BLaER1 (cell line): ENCODE measurements around the gene DNAH9.
A peak's percentile ranks its signal among the peaks of the same experiment; 100 is the strongest.

Source experiments
- H3K27ac ChIP-seq: shearing (Covaris generic); formaldehyde crosslinking; 2 replicates; pipeline ENCODE4 v1.8.1; 2022
- H3K27me3 ChIP-seq: shearing (Covaris generic); formaldehyde crosslinking; 2 replicates; pipeline ENCODE4 v1.8.1; 2022
- H3K36me3 ChIP-seq: shearing (Covaris generic); formaldehyde crosslinking; 2 replicates; pipeline ENCODE4 v1.8.1; 2022
- H3K4me1 ChIP-seq: shearing (Covaris generic); formaldehyde crosslinking; 2 replicates; pipeline ENCODE4 v1.8.1; 2022
- H3K4me2 ChIP-seq: shearing (Covaris generic); formaldehyde crosslinking; 2 replicates; pipeline ENCODE4 v1.8.1; 2022
- H3K4me3 ChIP-seq: shearing (Covaris generic); formaldehyde crosslinking; 2 replicates; pipeline ENCODE4 v1.8.1; 2022
- H3K9ac ChIP-seq: shearing (Covaris generic); formaldehyde crosslinking; 2 replicates; pipeline ENCODE4 v1.8.1; 2022
- H3K9me3 ChIP-seq: shearing (Covaris generic); formaldehyde crosslinking; 2 replicates; pipeline ENCODE4 v1.8.1; 2022
- H4K20me1 ChIP-seq: shearing (Covaris generic); formaldehyde crosslinking; 2 replicates; pipeline ENCODE4 v1.8.1; 2022
- Cebpa-rat ChIP-seq: shearing (Covaris generic); IDR thresholded peaks from 2 replicates; pipeline ENCODE4 v1.8.1; 2022

The DNAH9 gene

GRCh38 chr17:11814655-11815262, 216.5 kb downstream of the DNAH9 start:
- no peaks in the 10 kb centered on the region for H4K20me1 ChIP-seq
- H3K4me1 ChIP-seq: peaks cover 11% of the 10 kb centered on the region
- no peak overlapping the region for H3K4me3 ChIP-seq
- H3K4me2 ChIP-seq: peak overlapping the region; percentile 28; the same call in 1 of the 2 replicates
- H3K9me3 ChIP-seq: no peaks in the 10 kb centered on the region
- H3K36me3 ChIP-seq: no peaks in the 10 kb centered on the region
- no peaks in the 10 kb centered on the region for H3K27me3 ChIP-seq
- H3K27ac ChIP-seq: no peak overlapping the region
- H3K9ac ChIP-seq: no peak overlapping the region
- TF ChIP-seq Cebpa-rat: no peak

- no peak for TF ChIP-seq Cebpa-rat
- Histone ChIP-seq H3K9me3 (no peaks in the 10 kb centered on the region), H3K27me3 (no peaks in the 10 kb centered on the region), H3K27ac (no peak overlapping the region), H3K4me1 (peaks cover 11% of the 10 kb centered on the region), H3K4me3 (no peak overlapping the region), H3K36me3 (no peaks in the 10 kb centered on the region), H3K4me2 (no peak overlapping the region), H3K9ac (no peak overlapping the region), H4K20me1 (no peaks in the 10 kb centered on the region)
These were observed 218.1 kb downstream of the DNAH9 start for GRCh38 chr17:11816409-11816808.

GRCh38 chr17:11823862-11824261, 225.6 kb downstream of the DNAH9 start:
- Histone ChIP-seq H3K27ac (peak overlapping the region; percentile 70), H4K20me1 (no peaks in the 10 kb centered on the region), H3K4me3 (no peak overlapping the region; the same call in 1 of the 2 replicates), H3K36me3 (no peaks in the 10 kb centered on the region), H3K9me3 (0 out of 2 replicates have a peak, but pooled peaks cover 6% of the 10 kb centered on the region), H3K9ac (peak overlapping the region; percentile 28; the same call in 1 of the 2 replicates), H3K27me3 (no peaks in the 10 kb centered on the region), H3K4me1 (peaks cover 33% of the 10 kb centered on the region), H3K4me2 (peak overlapping the region; percentile 69)
- TF ChIP-seq Cebpa-rat: no peak

- peak overlapping the region; percentile 69 for H3K4me2 ChIP-seq
- no peak overlapping the region for H3K9ac ChIP-seq
- H3K9me3 ChIP-seq: 0 out of 2 replicates have a peak, but pooled peaks cover 6% of the 10 kb centered on the region
- H4K20me1 ChIP-seq: no peaks in the 10 kb centered on the region
- H3K27me3 ChIP-seq: no peaks in the 10 kb centered on the region
- H3K4me3 ChIP-seq: no peak overlapping the region
- no peaks in the 10 kb centered on the region for H3K36me3 ChIP-seq
- TF ChIP-seq Cebpa-rat: no peak
- peaks cover 34% of the 10 kb centered on the region for H3K4me1 ChIP-seq
- 0 out of 2 replicates have a peak overlapping the region, but pooled peaks have one; percentile 70 for H3K27ac ChIP-seq
These were observed 227.4 kb downstream of the DNAH9 start for GRCh38 chr17:11825572-11826209.

GRCh38 chr17:11832401-11833137, 234.3 kb downstream of the DNAH9 start:
- peaks cover 9% of the 10 kb centered on the region for H3K4me1 ChIP-seq
- no peak overlapping the region for H3K27ac ChIP-seq
- H3K9me3 ChIP-seq: no peaks in the 10 kb centered on the region; the same call in 1 of the 2 replicates
- H3K9ac ChIP-seq: no peak overlapping the region
- H4K20me1 ChIP-seq: no peaks in the 10 kb centered on the region
- no peak overlapping the region for H3K4me3 ChIP-seq
- no peak overlapping the region for H3K4me2 ChIP-seq
- H3K36me3 ChIP-seq: no peaks in the 10 kb centered on the region
- no peak for TF ChIP-seq Cebpa-rat
- H3K27me3 ChIP-seq: no peaks in the 10 kb centered on the region

GRCh38 chr17:11836508-11836907, 238.2 kb downstream of the DNAH9 start:
- no peak overlapping the region for H3K27ac ChIP-seq

GRCh38 chr17:11840052-11840451, 241.8 kb downstream of the DNAH9 start:
- Histone ChIP-seq H3K4me2 (peak overlapping the region; percentile 1; the same call in 1 of the 2 replicates), H3K36me3 (no peaks in the 10 kb centered on the region), H3K27me3 (no peaks in the 10 kb centered on the region), H3K9me3 (no peaks in the 10 kb centered on the region), H3K27ac (no peak overlapping the region), H3K9ac (no peak overlapping the region), H4K20me1 (no peaks in the 10 kb centered on the region), H3K4me3 (no peak overlapping the region), H3K4me1 (peaks cover 23% of the 10 kb centered on the region)
- TF ChIP-seq Cebpa-rat: no peak

More at GRCh38 chr17:11836508-11836907, 238.2 kb downstream of the DNAH9 start:
- H3K4me3 ChIP-seq: no peak overlapping the region
- peaks cover 21% of the 10 kb centered on the region for H3K4me1 ChIP-seq
- H3K9ac ChIP-seq: no peak overlapping the region
- no peaks in the 10 kb centered on the region; the same call in 1 of the 2 replicates for H3K9me3 ChIP-seq
- H3K27me3 ChIP-seq: no peaks in the 10 kb centered on the region
- no peak for TF ChIP-seq Cebpa-rat
- no peaks in the 10 kb centered on the region for H3K36me3 ChIP-seq
- no peak overlapping the region for H3K4me2 ChIP-seq
- no peaks in the 10 kb centered on the region for H4K20me1 ChIP-seq

- Histone ChIP-seq H3K27ac (peak overlapping the region; percentile 48), H3K4me2 (peak overlapping the region; percentile 61), H3K27me3 (no peaks in the 10 kb centered on the region), H4K20me1 (no peaks in the 10 kb centered on the region), H3K4me3 (no peak overlapping the region), H3K36me3 (no peaks in the 10 kb centered on the region), H3K9ac (no peak overlapping the region), H3K9me3 (no peaks in the 10 kb centered on the region), H3K4me1 (peaks cover 23% of the 10 kb centered on the region)
- no peak for TF ChIP-seq Cebpa-rat
These were observed 242.6 kb downstream of the DNAH9 start for GRCh38 chr17:11840831-11841230.

- Histone ChIP-seq H3K9me3 (no peaks in the 10 kb centered on the region), H3K4me2 (no peak overlapping the region), H3K27me3 (no peaks in the 10 kb centered on the region), H3K27ac (no peak overlapping the region), H3K4me1 (no peaks in the 10 kb centered on the region), H3K4me3 (no peak overlapping the region), H3K36me3 (no peaks in the 10 kb centered on the region), H3K9ac (no peak overlapping the region), H4K20me1 (no peaks in the 10 kb centered on the region)
- TF ChIP-seq Cebpa-rat: no peak
These were observed 250.1 kb downstream of the DNAH9 start for GRCh38 chr17:11848330-11848729.

GRCh38 chr17:11852231-11852630, 254.0 kb downstream of the DNAH9 start:
- Histone ChIP-seq H3K4me3 (no peak overlapping the region), H3K4me1 (no peaks in the 10 kb centered on the region), H3K9ac (no peak overlapping the region), H4K20me1 (no peaks in the 10 kb centered on the region), H3K27ac (no peak overlapping the region), H3K4me2 (no peak overlapping the region), H3K36me3 (no peaks in the 10 kb centered on the region), H3K27me3 (no peaks in the 10 kb centered on the region), H3K9me3 (no peaks in the 10 kb centered on the region)
- TF ChIP-seq Cebpa-rat: no peak
